ENCODE results near the gene ZDHHC9.

DNA sequence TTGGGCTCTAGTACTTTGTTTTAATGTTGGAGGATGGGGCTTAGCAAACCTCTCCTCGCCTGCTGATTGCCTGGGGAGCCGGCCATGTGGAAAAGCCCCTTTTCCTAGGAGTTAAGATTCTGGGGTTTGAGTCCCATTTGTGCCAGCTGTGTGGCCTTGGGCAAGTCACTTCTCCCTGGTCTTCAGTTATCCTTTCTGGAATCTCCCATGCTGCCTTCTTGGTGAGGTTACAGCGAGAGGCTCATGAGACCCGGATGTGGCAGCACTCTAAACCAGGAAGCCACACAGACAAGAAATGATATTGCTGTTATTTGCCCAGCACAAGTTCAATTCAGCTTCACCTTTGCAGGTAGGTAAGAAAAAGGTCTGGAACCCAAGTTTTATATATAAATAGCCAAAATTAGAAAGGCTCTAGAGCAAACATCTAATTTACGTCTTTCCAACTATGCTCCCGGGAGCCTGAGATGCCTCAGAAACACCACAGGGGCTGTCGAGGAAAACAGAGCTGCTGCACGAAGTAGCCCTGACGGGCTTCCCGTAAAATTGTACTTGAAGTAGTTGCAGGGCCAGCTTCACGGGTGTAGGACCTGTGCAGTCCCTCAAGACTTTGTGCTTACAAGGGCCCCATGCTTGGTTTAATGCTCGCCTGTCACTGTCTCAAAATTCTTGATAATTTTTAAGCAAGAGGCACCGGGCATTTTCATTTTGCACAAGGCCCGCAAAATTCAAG lies 72.3 kb downstream of the ZDHHC9 start:
- TF ChIP-seq CTCF (IDR thresholded peaks at IDR 0.05), result no peak
- TF ChIP-seq POLR2AphosphoS5 (IDR thresholded peaks at IDR 0.05), result no peak

Data from esophagus muscularis mucosa (tissue), 3 donors.